ENCODE results near the gene PTGS2.

PTGS2 gene

DNA sequence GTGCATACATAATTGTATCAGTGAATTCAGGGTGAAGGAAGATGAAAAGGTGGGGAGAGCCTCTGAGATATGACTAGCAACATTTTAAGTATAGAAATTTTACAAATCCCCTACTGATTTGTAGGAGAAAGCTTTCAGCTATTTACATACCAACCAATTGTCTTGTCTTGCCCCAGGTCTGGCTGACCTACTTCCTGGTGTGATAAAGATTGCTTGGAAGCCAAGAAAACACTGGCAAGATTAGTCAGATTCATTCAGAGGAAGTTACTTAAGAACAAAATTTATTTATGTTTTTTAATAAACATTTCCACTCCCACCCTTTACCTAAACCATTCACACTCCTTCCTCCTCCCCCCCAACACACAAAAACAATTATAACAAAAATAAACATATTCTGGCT is 17.5 kb downstream of the PTGS2 start:
- TF ChIP-seq EZH2phosphoT487 (conservative IDR thresholded peaks at IDR 0.05; ENCODE audit: low read length), result no peak
- TF ChIP-seq, protein P1, sequence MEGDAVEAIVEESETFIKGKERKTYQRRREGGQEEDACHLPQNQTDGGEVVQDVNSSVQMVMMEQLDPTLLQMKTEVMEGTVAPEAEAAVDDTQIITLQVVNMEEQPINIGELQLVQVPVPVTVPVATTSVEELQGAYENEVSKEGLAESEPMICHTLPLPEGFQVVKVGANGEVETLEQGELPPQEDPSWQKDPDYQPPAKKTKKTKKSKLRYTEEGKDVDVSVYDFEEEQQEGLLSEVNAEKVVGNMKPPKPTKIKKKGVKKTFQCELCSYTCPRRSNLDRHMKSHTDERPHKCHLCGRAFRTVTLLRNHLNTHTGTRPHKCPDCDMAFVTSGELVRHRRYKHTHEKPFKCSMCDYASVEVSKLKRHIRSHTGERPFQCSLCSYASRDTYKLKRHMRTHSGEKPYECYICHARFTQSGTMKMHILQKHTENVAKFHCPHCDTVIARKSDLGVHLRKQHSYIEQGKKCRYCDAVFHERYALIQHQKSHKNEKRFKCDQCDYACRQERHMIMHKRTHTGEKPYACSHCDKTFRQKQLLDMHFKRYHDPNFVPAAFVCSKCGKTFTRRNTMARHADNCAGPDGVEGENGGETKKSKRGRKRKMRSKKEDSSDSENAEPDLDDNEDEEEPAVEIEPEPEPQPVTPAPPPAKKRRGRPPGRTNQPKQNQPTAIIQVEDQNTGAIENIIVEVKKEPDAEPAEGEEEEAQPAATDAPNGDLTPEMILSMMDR (IDR thresholded peaks at IDR 0.05; ENCODE audit: insufficient read depth, low read length, poor library complexity, severe bottlenecking), result no peak
- Histone ChIP-seq H3F3A (ENCODE audit: insufficient read depth) (no peaks in the 10 kb centered on the region), H3K79me2 (ENCODE audit: insufficient read depth, low read length) (no peaks in the 10 kb centered on the region), H3K9ac (ENCODE audit: low read length) (no peak overlapping the region), H3K9me3 (ENCODE audit: insufficient read depth, low read length) (no peaks in the 10 kb centered on the region), H4K20me1 (ENCODE audit: low read depth, low read length) (no peaks in the 10 kb centered on the region), H3K27ac (ENCODE audit: low read depth, low read length) (no peak overlapping the region), H2AFZ (ENCODE audit: low read depth, low read length, severe bottlenecking) (no peak overlapping the region), H3K36me3 (ENCODE audit: low read length) (no peaks in the 10 kb centered on the region), H3K4me3 (ENCODE audit: insufficient read depth, low read length, poor library complexity, severe bottlenecking) (no peak overlapping the region), H3K4me2 (ENCODE audit: low read depth, low read length, poor library complexity, severe bottlenecking) (no peak overlapping the region), H3K27me3 (ENCODE audit: low read length) (no peaks in the 10 kb centered on the region), H3K9me2 (replicated peaks; ENCODE audit: insufficient read depth, low read length) (no peaks in the 10 kb centered on the region)

DNA sequence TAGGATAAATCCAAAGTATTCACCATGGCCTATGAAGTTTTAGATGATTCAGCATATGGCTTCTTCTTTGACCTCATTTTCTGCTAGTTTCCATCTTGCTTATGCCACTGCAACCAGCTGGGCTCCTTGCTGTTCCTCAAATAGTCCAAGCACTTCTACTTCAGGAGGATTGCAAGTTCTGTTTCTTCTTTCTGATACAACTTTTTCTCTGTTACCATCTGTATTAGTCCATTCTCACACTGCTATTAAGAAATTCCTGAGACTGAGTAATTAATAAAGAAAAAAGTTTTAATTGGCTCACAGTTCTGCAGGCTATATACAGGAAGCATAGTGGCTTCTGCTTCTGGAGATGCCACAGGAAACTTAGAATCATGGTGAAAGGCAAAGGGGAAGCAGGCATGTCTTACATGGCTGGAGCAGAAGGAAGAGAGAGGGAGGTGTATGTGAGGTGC is 20.3 kb downstream of the PTGS2 start:
- Histone ChIP-seq H3K9me2 (replicated peaks; ENCODE audit: insufficient read depth, low read length) (no peaks in the 10 kb centered on the region), H3K27me3 (ENCODE audit: low read length) (no peaks in the 10 kb centered on the region), H3K27ac (ENCODE audit: low read depth, low read length) (no peak overlapping the region), H4K20me1 (ENCODE audit: low read depth, low read length) (no peaks in the 10 kb centered on the region), H3K79me2 (ENCODE audit: insufficient read depth, low read length) (no peaks in the 10 kb centered on the region), H3K36me3 (ENCODE audit: low read length) (no peaks in the 10 kb centered on the region), H3K4me2 (ENCODE audit: low read depth, low read length, poor library complexity, severe bottlenecking) (no peak overlapping the region), H2AFZ (ENCODE audit: low read depth, low read length, severe bottlenecking) (no peak overlapping the region), H3K9me3 (ENCODE audit: insufficient read depth, low read length) (no peaks in the 10 kb centered on the region), H3K4me3 (ENCODE audit: insufficient read depth, low read length, poor library complexity, severe bottlenecking) (no peak overlapping the region), H3K9ac (ENCODE audit: low read length) (no peak overlapping the region), H3F3A (ENCODE audit: insufficient read depth) (no peaks in the 10 kb centered on the region)
- no peak for TF ChIP-seq EZH2phosphoT487 (conservative IDR thresholded peaks at IDR 0.05; ENCODE audit: low read length)
- TF ChIP-seq, protein P1 (IDR thresholded peaks at IDR 0.05; ENCODE audit: insufficient read depth, low read length, poor library complexity, severe bottlenecking), result no peak

DNA sequence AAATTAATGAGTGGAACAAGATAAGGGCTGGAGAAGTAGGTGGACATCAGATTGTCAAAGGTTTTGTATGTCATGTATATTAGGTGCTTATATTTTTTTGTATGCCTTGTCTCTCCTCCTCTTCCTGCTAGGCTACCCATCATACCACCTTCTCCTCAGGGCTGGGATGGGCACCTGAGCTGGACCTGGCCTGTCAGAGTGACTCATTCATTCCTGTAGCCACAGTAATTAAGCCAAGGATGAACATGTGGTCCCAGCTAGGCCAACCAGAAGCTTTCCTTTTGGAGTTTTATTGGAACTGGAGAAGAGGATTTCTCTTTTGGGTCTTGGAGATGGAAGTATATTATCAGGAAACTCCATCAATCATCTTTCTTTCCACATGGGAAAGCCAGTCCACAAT is 21.2 kb downstream of the PTGS2 start:
- H3K36me3 ChIP-seq (ENCODE audit: low read length), result no peaks in the 10 kb centered on the region
- H3F3A ChIP-seq (ENCODE audit: insufficient read depth), result no peaks in the 10 kb centered on the region
- H2AFZ ChIP-seq (ENCODE audit: low read depth, low read length, severe bottlenecking), result no peak overlapping the region
- no peak overlapping the region for H3K9ac ChIP-seq (ENCODE audit: low read length)
- no peaks in the 10 kb centered on the region for H3K9me2 ChIP-seq (replicated peaks; ENCODE audit: insufficient read depth, low read length)
- no peaks in the 10 kb centered on the region for H4K20me1 ChIP-seq (ENCODE audit: low read depth, low read length)
- no peaks in the 10 kb centered on the region for H3K27me3 ChIP-seq (ENCODE audit: low read length)
- no peaks in the 10 kb centered on the region for H3K9me3 ChIP-seq (ENCODE audit: insufficient read depth, low read length)
- H3K4me3 ChIP-seq (ENCODE audit: insufficient read depth, low read length, poor library complexity, severe bottlenecking), result no peak overlapping the region
- no peak for TF ChIP-seq EZH2phosphoT487 (conservative IDR thresholded peaks at IDR 0.05; ENCODE audit: low read length)
- TF ChIP-seq, protein P1 (IDR thresholded peaks at IDR 0.05; ENCODE audit: insufficient read depth, low read length, poor library complexity, severe bottlenecking), result no peak
- H3K79me2 ChIP-seq (ENCODE audit: insufficient read depth, low read length), result no peaks in the 10 kb centered on the region
- H3K27ac ChIP-seq (ENCODE audit: low read depth, low read length), result no peak overlapping the region
- no peak overlapping the region for H3K4me2 ChIP-seq (ENCODE audit: low read depth, low read length, poor library complexity, severe bottlenecking)
